HG02970 (cell line): ENCODE results near the gene RNPEPL1.
"Not testable (repeated sequence)": the region's sequence is repeated elsewhere in the genome, so short reads cannot be mapped to it uniquely, and the experiment has no call there.

Experiments used
- ATAC-seq: cut with Tn5 transposase; IDR thresholded peaks from one replicate; pipeline ENCODE4 v1.9.1; 2021; ENCODE audit warnings: mild to moderate bottlenecking, moderate library complexity, moderate number of reproducible peaks; ENCODE audit not compliant: unreplicated experiment, low FRiP score

The RNPEPL1 gene

GRCh38 chr2:240538031-240538780 is 30.1 kb upstream of the RNPEPL1 start:
- no peak for ATAC-seq

DNA sequence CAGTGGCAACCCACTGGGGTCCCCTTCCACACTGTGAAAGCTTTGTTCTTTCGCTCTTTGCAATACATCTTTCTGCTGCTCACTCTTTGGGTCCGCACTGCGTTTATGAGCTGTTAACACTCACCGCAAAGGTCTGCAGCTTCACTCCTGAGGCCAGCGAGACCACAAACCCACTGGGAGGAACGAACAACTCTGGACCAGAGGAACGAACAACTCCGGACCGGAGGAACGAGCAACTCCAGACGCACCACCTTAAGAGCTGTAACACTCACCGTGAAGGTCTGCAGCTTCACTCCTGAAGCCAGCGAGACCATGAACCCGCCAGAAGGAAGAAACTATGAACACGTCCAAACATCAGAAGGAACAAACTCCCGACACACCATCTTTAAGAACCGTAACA is 29.2 kb upstream of the RNPEPL1 start:
- ATAC-seq = not testable (repeated sequence)

- no peak for ATAC-seq
Observed at GRCh38 chr2:240539906-240540305, 28.4 kb upstream of the RNPEPL1 start.

DNA sequence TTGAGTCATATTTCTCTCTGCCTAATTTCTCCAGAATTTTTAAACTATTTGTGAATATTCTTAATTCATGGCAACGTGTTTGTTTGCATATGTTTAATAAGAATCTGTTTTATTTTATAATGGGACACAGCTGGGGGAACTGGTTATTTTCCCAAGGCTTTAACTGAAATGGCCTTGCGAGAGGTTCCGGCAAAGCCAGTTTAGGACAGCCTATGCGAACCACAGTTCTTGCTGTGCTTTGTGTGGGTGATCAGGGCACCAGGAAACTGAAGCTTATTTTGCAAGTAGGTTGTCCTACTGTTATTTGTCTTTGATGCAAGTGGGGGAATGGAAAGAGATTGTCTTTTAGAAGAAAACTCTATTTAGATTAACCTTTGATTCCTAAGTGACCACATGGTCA is 17.0 kb upstream of the RNPEPL1 start:
- no peak for ATAC-seq

DNA sequence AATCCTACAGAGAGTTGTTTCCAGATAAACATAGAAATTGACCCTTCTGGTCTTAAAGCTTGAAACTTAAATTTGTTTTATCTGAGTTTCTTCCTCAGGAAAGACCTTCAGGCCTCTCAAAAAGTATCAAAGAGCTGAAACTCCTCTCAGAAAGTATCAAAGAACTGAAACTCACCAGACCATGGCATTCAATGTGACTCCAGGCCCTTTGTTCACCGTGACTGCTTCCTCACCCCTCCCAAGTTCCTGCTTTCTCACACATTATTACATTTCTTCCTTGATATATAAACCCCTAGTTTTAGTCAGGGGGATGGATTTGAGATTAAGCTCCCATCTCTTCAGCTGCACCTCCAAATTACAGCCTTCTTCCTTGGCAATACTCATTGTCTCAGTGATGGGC is 16.5 kb upstream of the RNPEPL1 start:
- no peak for ATAC-seq

- ATAC-seq = no peak
Observed at GRCh38 chr2:240553956-240554480, 14.3 kb upstream of the RNPEPL1 start.

DNA sequence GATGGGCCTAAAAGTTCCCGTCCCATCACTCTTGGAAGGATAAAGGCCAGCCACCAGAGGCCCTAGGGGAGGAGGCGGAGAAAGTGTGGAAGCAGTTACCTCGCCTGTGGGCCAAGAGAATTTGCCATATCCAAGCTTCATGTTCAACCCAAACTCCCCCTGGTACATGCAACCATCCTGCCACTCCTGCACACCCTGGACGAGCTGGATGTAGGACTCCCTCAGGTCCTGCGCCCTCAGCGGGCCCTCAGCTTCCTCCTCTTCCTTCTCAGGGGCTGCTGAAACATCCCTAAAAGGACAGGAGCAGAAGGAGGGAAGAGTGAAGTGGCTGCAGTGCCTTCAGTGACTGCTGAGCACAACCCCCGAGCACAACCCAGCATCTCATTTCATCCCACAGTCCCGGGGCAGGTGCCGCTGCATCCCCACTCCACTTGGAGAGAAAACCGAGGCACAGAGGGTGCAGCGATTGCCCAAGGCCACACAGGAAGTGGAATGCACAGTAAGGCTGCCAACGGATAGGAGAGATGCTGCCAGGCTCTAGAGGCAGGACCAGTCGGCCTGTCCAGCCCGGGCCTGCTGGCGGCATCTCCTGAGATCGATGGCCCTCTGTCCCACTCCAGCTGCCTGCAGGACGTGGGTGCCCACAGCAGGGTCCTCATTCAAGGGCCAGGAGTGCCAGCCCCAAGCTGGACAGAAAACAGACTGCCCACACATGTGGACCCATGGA is 13.4 kb upstream of the RNPEPL1 start:
- ATAC-seq = no peak

DNA sequence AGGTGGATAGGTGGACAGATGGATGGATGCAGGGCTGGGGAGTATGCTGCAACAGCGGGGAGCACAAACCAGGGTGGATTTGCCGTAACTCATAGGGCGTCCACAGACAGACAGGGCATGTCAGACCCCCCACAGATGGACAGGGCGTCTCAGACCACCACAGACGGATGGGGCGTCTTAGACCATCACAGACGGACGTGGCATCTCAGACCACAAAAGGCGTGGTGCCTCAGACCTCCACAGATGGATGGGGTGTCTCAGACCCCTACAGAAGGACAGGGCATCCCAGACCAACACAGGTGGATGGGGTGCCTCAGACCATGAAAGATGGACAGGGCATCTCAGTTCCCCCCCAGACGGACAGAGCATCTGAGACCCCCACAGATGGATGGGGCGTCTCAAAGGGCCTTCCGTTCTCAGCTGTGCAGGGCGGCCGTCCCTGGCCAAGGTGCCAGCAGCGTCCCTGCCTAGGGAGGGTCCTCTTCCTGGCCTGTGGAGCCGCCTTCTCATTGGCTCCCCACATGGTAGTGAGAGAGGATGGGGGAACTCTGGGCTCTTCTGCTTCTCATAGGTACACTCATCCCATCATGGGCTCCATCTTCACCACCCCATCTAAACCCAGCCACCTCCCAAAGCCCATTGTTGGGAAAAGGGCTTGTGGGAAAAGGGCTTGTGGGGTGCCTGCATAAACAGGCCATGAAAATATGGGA is 12.6 kb upstream of the RNPEPL1 start:
- ATAC-seq = no peak

DNA sequence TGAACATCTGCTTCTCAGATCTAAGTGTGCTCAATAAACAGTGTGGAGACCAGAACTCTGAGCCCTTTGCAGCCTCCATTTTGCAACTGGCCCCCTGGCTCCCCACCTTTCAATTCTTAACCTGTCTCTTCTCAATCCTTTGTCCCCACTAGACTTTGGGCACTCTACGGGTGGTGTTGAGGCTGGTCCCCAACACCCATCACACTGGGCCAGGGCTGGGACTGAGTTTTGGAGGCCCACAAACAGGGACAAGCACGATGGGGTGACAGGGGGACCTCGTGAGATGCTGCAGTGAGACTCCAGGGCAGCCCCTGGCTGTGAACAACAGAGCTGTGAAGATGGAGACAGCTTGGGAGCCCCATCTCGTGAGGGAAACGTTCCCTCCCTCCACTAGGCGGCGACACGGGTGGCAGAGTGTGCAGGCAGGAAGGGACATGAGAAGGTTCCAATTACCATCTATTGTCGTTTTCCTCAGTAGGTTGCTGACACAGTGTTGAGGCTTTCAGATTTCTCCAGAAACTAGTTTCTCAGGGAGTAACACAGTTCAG is 11.7 kb upstream of the RNPEPL1 start:
- ATAC-seq = no peak

- no peak for ATAC-seq
Observed at GRCh38 chr2:240557101-240557751, 11.1 kb upstream of the RNPEPL1 start.

DNA sequence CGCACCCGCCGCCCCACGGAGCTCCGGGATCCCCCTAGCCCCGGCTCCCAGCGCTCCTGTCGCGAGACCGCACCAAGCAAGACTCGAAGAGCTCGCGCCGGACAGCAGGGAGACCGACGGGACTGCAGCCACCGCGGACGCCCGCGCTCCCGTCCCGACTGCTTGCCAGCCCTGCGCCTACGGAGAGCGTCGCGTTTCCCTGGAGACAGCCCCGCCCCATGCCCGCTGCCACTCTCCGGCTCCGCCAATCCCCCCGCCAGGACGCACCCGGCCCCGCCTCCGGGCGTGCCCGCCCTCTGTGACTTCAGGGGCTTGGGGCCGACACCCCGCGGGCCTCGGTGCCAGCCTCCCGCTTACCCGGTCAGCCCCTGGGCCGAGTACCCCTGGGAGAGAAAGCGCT is 10.5 kb upstream of the RNPEPL1 start, which contains the start of gene ANKMY1:
ANKMY1 (minus strand) TSS at position 181 of the 400 bp plus-strand sequence. CDS start 653 bp downstream, outside the sequence.
- no peak for ATAC-seq

DNA sequence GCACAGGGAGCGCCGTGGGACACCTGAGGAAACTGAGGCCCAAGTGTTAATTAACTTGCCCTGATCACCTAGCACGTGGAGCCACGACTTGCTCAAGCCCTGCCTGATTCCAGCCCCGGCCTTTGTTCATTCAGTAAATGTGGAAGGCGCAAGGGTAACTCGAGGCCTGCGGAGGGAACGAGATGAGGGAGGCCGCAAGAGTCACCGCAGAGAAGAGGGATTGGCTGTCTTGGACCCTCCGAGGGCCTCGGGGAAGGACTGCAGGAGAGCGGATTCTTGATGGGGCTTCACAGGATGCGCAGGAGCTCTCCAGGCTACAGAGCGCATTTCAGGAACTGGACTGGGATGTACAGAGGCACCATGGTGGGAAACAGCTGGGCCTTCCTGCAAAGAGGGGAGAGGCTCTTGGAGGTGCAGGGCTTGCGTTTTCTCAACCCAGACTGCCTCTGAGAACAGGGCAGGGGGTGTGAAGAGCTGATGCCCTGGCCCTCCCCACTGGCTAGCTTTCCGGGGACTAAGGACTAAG is 10.0 kb upstream of the RNPEPL1 start:
- no peak for ATAC-seq

GRCh38 chr2:240559286-240559685 is 9.0 kb upstream of the RNPEPL1 start:
- ATAC-seq = no peak

DNA sequence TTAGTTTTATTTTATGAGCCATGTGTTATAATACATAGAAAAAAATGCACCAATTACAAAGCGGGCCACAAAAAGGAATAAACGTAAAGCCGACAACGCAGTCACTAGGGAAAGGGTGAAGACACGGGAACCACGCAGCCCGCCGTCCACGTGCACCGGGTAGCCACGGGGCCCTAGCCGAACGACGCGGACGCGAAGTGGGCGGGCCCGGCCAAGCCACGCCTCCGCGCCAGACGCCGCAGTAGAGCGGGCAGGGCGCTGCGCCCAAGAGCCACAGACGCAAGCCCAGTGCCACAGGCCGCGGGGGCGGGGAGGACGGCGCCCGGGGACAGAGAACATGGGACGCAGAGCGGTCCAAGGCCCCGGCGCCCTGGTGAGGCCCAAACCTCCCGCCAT is 8.2 kb upstream of the RNPEPL1 start, which contains the start of gene DUSP28:
DUSP28 (plus strand) TSS at position 274 of the 396 bp plus-strand sequence. CDS start 328 bp downstream, outside the sequence.
- peak; percentile 47 for ATAC-seq

- peak; percentile 55 for ATAC-seq
Observed at GRCh38 chr2:240560480-240561324, 7.6 kb upstream of the RNPEPL1 start.

- peak; percentile 1 for ATAC-seq
Observed at GRCh38 chr2:240561325-240561971, 6.8 kb upstream of the RNPEPL1 start.

- not testable (repeated sequence) for ATAC-seq
Observed at GRCh38 chr2:240563231-240563630, 5.1 kb upstream of the RNPEPL1 start.

DNA sequence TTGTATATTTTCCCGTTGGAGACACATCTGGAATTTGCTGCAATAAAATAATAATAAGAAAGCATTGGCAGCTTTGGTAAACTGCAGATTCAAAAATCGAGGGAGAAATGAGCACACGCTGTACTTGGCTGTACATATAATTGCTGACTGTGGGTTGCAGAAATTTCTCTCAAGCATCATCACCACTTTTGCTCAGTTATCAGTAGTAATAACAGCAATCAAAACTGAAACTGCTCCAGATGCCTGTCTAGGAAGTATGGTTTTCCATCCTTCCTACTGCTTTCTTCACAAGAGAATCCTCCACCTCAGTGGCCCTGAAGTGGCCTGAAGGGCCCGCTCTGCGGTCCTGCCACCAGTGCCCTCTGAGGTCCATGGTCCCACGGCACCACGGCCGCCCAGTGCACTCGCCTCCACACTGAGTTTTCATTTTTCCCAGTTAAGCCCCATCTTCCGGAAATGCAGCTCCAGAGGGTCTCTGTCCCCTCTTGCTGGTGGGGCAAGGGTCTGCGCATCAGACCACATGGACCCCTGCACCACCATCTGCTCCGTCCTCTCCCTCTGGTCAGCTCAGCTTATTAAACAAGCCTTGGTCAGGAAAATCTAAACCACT is 4.2 kb upstream of the RNPEPL1 start:
- ATAC-seq = no peak
